Measurements from ENCODE around the gene STK10.
A peak's percentile ranks its signal among the peaks of the same experiment; 100 is the strongest.

Gene STK10

GRCh38 chr5:172110260-172110815 lies 77.7 kb downstream of the STK10 start:
- DNase-seq (ENCODE audit: low read depth in 3 of 3), result no peak

- no peak for DNase-seq (ENCODE audit: low read depth in 3 of 3)
Observed at GRCh38 chr5:172109749-172110148, 78.3 kb downstream of the STK10 start.

- no peak for DNase-seq (ENCODE audit: low read depth in 3 of 3)
Observed at GRCh38 chr5:172107571-172107970, 80.5 kb downstream of the STK10 start.

GRCh38 chr5:172106511-172107356 lies 81.3 kb downstream of the STK10 start:
- peak; percentile 34 to 55 (median 47) for DNase-seq (ENCODE audit: low read depth in 3 of 3)

- no peak for DNase-seq (ENCODE audit: low read depth in 3 of 3)
Observed at GRCh38 chr5:172105811-172106210, 82.2 kb downstream of the STK10 start.

- no peak for DNase-seq (ENCODE audit: low read depth in 3 of 3)
Observed at GRCh38 chr5:172104801-172105701, 83.0 kb downstream of the STK10 start.

GRCh38 chr5:172104021-172104420 lies 84.0 kb downstream of the STK10 start:
- DNase-seq (ENCODE audit: low read depth in 3 of 3), result no peak

- peak in 2 of 3 donors; percentile 21 to 29 for DNase-seq (ENCODE audit: low read depth in 3 of 3)
Observed at GRCh38 chr5:172102913-172103626, 85.0 kb downstream of the STK10 start.

GRCh38 chr5:172102218-172102870 lies 85.7 kb downstream of the STK10 start:
- DNase-seq (ENCODE audit: low read depth in 3 of 3), result no peak

GRCh38 chr5:172101547-172102217 lies 86.3 kb downstream of the STK10 start:
- DNase-seq (ENCODE audit: low read depth in 3 of 3), result no peak

- DNase-seq (ENCODE audit: low read depth in 3 of 3), result no peak
Observed at GRCh38 chr5:172098883-172099282, 89.1 kb downstream of the STK10 start.

GRCh38 chr5:172098046-172098445 lies 90.0 kb downstream of the STK10 start:
- DNase-seq (ENCODE audit: low read depth in 3 of 3), result no peak

GRCh38 chr5:172097356-172097755 lies 90.7 kb downstream of the STK10 start:
- no peak for DNase-seq (ENCODE audit: low read depth in 3 of 3)

- DNase-seq (ENCODE audit: low read depth in 3 of 3), result no peak
Observed at GRCh38 chr5:172096207-172096940, 91.7 kb downstream of the STK10 start.

GRCh38 chr5:172095368-172096206 lies 92.4 kb downstream of the STK10 start:
- DNase-seq (ENCODE audit: low read depth in 3 of 3), result no peak

- no peak for DNase-seq (ENCODE audit: low read depth in 3 of 3)
Observed at GRCh38 chr5:172093965-172094364, 94.1 kb downstream of the STK10 start.

GRCh38 chr5:172093559-172093958 lies 94.5 kb downstream of the STK10 start:
- no peak for DNase-seq (ENCODE audit: low read depth in 3 of 3)

GRCh38 chr5:172091956-172092732 lies 95.9 kb downstream of the STK10 start:
- DNase-seq (ENCODE audit: low read depth in 3 of 3), result no peak
